K562 (cell line): ENCODE measurements around the gene GOLPH3L. TPM values are rescaled to one million over a fixed set of nuclear protein-coding genes. Genes with fewer than 3 reads are reported as not detected.
A peak's percentile ranks its signal among the peaks of the same experiment; 100 is the strongest.

ENCODE experiments used
- ETV1 ChIP-seq: fragments of 450-650 bp; conservative IDR thresholded peaks from 2 replicates; pipeline ENCODE4 v1.6.1; 2016; ENCODE audit warnings: missing genetic modification characterization, control low read depth, low read depth, missing compliant biosample characterization
- MAFF ChIP-seq: IDR thresholded peaks from 2 replicates; pipeline ENCODE4 v1.6.1; 2012; ENCODE audit warnings: low read length, improper control_type of control experiment
- NFIX ChIP-seq: fragments of 250-450 bp; sonication (Bioruptor Pico); IDR thresholded peaks from 2 replicates; pipeline ENCODE4 v1.4.0; 2020; ENCODE audit warnings: low read depth, mild to moderate bottlenecking, moderate library complexity
- PCBP1 ChIP-seq: fragments of 200-400 bp; formaldehyde crosslinking; IDR thresholded peaks from 2 replicates; pipeline ENCODE4 v1.6.1; 2018; ENCODE audit warnings: mild to moderate bottlenecking, low read depth, low read length; ENCODE audit not compliant: poor library complexity, severe bottlenecking
- POLR2AphosphoS2 ChIP-seq: IDR thresholded peaks from 2 replicates; pipeline ENCODE4 v1.6.1; 2012; ENCODE audit warnings: low read length, improper control_type of control experiment
- TFE3 ChIP-seq: fragments of 450-650 bp; formaldehyde crosslinking; IDR thresholded peaks from 2 replicates; pipeline ENCODE4 v1.4.0; 2020; ENCODE audit warnings: mild to moderate bottlenecking, mixed read lengths
- ZBTB40 ChIP-seq, 2 experiments: fragments of 450-650 bp in 1 of 2; sonication (generic) in 1 of 2; formaldehyde crosslinking in 1 of 2; IDR thresholded peaks; 2 replicates each; pipeline versions ENCODE4 v1.7.1 to v1.9.0; 2016 to 2022; ENCODE audit warnings: inconsistent platforms in 1 of 2, mild to moderate bottlenecking in 1 of 2, missing genetic modification reagents in 1 of 2
- ZNF695 ChIP-seq: fragments of 450-650 bp; formaldehyde crosslinking; IDR thresholded peaks from 2 replicates; pipeline ENCODE4 v1.4.0; 2020; ENCODE audit warnings: mild to moderate bottlenecking, moderate library complexity
- polyA plus RNA-seq, 8 experiments: library from polyadenylated mRNA; depleted of rRNA in 4 of 8; stranded (reverse) in 5 of 8; unstranded in 3 of 8; fragments of >200 nt; fragmentation: Nextera tagmentation in 2 of 8; fragmentation: Illumina TruSeq in 1 of 8; extraction: Ambion mirVana in 2 of 8; extraction: Trizol in 1 of 8; gene quantifications; 2 replicates each; pipeline versions ENCODE4 v1.2.1 to v1.2.3, GENCODE V29; 2011 to 2014; ENCODE audit warnings: inconsistent platforms in 1 of 8, missing spikeins in 1 of 8
- total RNA-seq, 7 experiments: library from RNA; depleted of rRNA in 6 of 7; stranded (reverse); fragments of >200 nt in 6 of 7; fragmentation: Illumina TruSeq in 2 of 7; extraction: Trizol in 2 of 7; gene quantifications; 2 replicates each; pipeline versions ENCODE4 v1.2.1 to v1.2.3, GENCODE V29; 2011 to 2021; ENCODE audit warnings: low replicate concordance in 1 of 7

GOLPH3L gene
- total and polyA plus RNA-seq, 9 of the 15 experiments (the other 6 are each of a cell fraction or from before 2014, with no cell fraction given) = 8.1 to 42.1 (median 21.6) TPM

- TF ChIP-seq ZBTB40 (IDR thresholded peaks at IDR 0.05) (no peak), ZBTB40 (CRISPR knock-in tag; IDR thresholded peaks at IDR 0.05) (no peak), ETV1 (tag) (no peak), POLR2AphosphoS2 (0 out of 2 replicates have a peak, but pooled peaks have one; percentile 8), MAFF (no peak), TFE3 (CRISPR knock-in tag) (no peak), PCBP1 (no peak), NFIX (CRISPR knock-in tag) (no peak), ZNF695 (CRISPR knock-in tag) (no peak)
Measured at GRCh38 chr1:150622303-150622975, 74.5 kb downstream of the GOLPH3L start (continued).
